Measurements from ENCODE around the gene CORO2A. TPM values are rescaled to one million over a fixed set of nuclear protein-coding genes. Genes with fewer than 3 reads are reported as not detected.

Gene CORO2A
- total and polyA plus RNA-seq, 10 of the 15 experiments (the other 5 are each of a cell fraction or from before 2014, with no cell fraction given) = 1.0 to 5.3 (median 3.5) TPM

- TF ChIP-seq HSF1 (IDR thresholded peaks at IDR 0.05; ENCODE audit: low read depth, low read length) (no peak), HCFC1 (IDR thresholded peaks at IDR 0.05; ENCODE audit: low read length) (no peak), SPI1 (IDR thresholded peaks at IDR 0.05; ENCODE audit: borderline replicate concordance, insufficient read depth, low read depth, low read length) (no peak), CUX1 (IDR thresholded peaks at IDR 0.05; ENCODE audit: insufficient replicate concordance, low read depth, low read length) (no peak)
These were observed 92.0 kb downstream of the CORO2A start (continued) for GRCh38 chr9:98100456-98100855.
